Right atrium auricular region (tissue), 2 donors: ENCODE data around the gene SMG6. TPM values are rescaled to one million over a fixed set of nuclear protein-coding genes. Genes with fewer than 3 reads are reported as not detected.

Experiments
- DNase-seq: peaks from one replicate; pipeline ENCODE4 v3.0.0-alpha.2; 2019; ENCODE audit warnings: low spot score
- H3K27ac ChIP-seq, 2 donors: fragments of 200-600 bp; sonication (generic); 1 replicate in 1 of 2; 2 replicates in 1 of 2; pipeline ENCODE4 v1.5.1; 2016 to 2019
- H3K27me3 ChIP-seq, 2 donors: fragments of 200-600 bp; sonication (generic); one replicate each; pipeline versions ENCODE4 v1.5.1 to v1.6.0; 2017 to 2019
- H3K36me3 ChIP-seq: fragments of 200-600 bp; sonication (generic); one replicate; pipeline ENCODE4 v1.5.1; 2016
- H3K4me1 ChIP-seq, 2 donors: fragments of 200-600 bp; sonication (generic); one replicate each; pipeline versions ENCODE4 v1.5.1 to v1.6.0; 2017 to 2019
- H3K4me3 ChIP-seq, 2 donors: fragments of 200-600 bp; sonication (generic); 1 replicate in 1 of 2; 2 replicates in 1 of 2; pipeline ENCODE4 v1.5.1; 2017 to 2019; ENCODE audit warnings: mild to moderate bottlenecking in 1 of 2, moderate library complexity in 1 of 2
- H3K9me3 ChIP-seq, 2 donors: fragments of 200-600 bp; sonication (generic); one replicate each; pipeline ENCODE4 v1.5.1; 2019
- total RNA-seq, 2 donors: library from RNA; depleted of rRNA; stranded (reverse); fragments of >200 nt; gene quantifications; one replicate each; pipeline ENCODE4 v1.1.0, GENCODE V29; 2016
- TF ChIP-seq, protein P1 (sequence below), 2 donors: fragments of 200-600 bp; sonication (generic); IDR thresholded peaks; one replicate each; pipeline ENCODE4 v1.5.1; 2019; ENCODE audit warnings: antibody characterized with exemption in 2 of 2

SMG6 gene
- total RNA-seq, 2 donors from 2014 or later, result 18.2 to 29.3 TPM

GRCh38 chr17:2076087-2076984 lies 227.2 kb downstream of the SMG6 start:
- TF ChIP-seq, protein P1, sequence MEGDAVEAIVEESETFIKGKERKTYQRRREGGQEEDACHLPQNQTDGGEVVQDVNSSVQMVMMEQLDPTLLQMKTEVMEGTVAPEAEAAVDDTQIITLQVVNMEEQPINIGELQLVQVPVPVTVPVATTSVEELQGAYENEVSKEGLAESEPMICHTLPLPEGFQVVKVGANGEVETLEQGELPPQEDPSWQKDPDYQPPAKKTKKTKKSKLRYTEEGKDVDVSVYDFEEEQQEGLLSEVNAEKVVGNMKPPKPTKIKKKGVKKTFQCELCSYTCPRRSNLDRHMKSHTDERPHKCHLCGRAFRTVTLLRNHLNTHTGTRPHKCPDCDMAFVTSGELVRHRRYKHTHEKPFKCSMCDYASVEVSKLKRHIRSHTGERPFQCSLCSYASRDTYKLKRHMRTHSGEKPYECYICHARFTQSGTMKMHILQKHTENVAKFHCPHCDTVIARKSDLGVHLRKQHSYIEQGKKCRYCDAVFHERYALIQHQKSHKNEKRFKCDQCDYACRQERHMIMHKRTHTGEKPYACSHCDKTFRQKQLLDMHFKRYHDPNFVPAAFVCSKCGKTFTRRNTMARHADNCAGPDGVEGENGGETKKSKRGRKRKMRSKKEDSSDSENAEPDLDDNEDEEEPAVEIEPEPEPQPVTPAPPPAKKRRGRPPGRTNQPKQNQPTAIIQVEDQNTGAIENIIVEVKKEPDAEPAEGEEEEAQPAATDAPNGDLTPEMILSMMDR (IDR thresholded peaks at IDR 0.05), result no peak
- peak overlapping the region; percentile 49 to 69 for H3K27ac ChIP-seq
- peaks cover 23% of the 10 kb centered on the region for H3K36me3 ChIP-seq
- no peak for DNase-seq
- H3K4me1 ChIP-seq, result peaks cover 0 to 52% of the 10 kb centered on the region in 2 donors
- no peak overlapping the region for H3K4me3 ChIP-seq
- H3K27me3 ChIP-seq, result no peaks in the 10 kb centered on the region
- H3K9me3 ChIP-seq, result no peaks in the 10 kb centered on the region

DNA sequence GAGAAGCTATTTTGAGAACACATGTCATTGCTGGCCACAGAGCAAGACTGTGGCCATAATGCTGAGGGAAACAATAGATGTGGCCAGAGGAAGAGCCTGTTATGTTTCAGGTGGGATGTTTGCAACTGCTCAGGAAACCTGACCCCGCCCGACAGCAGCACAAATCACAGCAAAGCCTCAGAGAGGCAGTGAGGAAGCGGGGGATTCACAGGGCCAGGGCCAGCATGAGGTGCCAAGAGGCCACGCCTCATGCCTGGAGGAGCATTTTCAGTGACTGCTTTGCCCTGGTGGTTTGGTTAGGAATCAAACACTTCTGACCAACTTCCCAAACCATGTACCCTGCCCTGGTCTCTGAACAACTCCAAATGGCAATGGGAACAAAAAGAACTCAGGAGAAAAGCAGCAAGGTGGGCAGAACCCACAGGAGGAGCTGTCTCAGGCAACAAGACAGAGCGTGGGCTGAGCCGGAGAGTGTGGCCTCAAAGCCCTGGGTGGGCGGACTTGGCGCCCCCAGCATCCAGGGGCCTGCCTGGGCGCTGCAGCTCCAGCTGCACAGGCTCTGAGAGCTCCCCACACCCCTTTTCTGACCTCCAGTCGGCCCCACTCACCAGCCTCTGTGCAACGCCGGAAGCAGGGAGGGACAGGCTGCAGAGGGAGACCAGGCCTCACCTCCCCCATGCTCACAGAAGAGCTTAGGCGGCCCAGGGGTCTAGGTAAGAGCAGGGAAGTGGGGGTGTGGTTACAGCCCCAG lies 228.1 kb downstream of the SMG6 start:
- Histone ChIP-seq H3K36me3 (peaks cover 15% of the 10 kb centered on the region), H3K9me3 (no peaks in the 10 kb centered on the region), H3K4me3 (no peak overlapping the region), H3K27me3 (no peaks in the 10 kb centered on the region), H3K27ac (peak overlapping the region; percentile 49 to 69), H3K4me1 (peaks cover 0 to 60% of the 10 kb centered on the region in 2 donors)
- TF ChIP-seq, protein P1 (IDR thresholded peaks at IDR 0.05), result no peak
- DNase-seq, result no peak

DNA sequence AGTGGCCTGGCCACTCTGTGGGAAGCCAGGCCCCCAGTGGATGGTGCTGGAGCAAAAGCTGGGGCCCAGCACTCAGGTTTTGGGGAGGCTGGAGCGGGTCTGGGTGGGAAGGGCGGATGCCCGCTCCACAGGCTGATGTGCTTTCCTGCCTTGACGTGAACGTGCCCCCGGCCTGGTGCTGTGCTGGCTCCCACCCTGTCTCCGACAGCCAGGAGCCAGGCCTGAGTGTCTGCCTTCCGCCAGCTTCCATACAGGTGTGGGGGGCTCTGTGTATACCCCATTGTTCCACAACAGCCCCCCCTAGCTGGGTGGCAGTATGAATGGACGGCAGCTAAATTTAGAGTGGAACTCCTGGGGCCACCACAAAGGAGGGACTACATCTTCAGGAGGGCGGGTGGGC lies 228.7 kb downstream of the SMG6 start:
- Histone ChIP-seq H3K27ac (peak overlapping the region; percentile 49 to 69), H3K9me3 (no peaks in the 10 kb centered on the region), H3K36me3 (peaks cover 9% of the 10 kb centered on the region), H3K4me1 (peaks cover 0 to 62% of the 10 kb centered on the region in 2 donors), H3K27me3 (no peaks in the 10 kb centered on the region), H3K4me3 (no peak overlapping the region)
- TF ChIP-seq, protein P1 (IDR thresholded peaks at IDR 0.05), result no peak
- no peak for DNase-seq

- no peak for DNase-seq
- Histone ChIP-seq H3K36me3 (peaks cover 7% of the 10 kb centered on the region), H3K9me3 (no peaks in the 10 kb centered on the region), H3K4me1 (peaks cover 0 to 80% of the 10 kb centered on the region in 2 donors), H3K27me3 (no peaks in the 10 kb centered on the region), H3K27ac (peak overlapping the region; percentile 69 to 79), H3K4me3 (no peak overlapping the region)
- TF ChIP-seq, protein P1 (IDR thresholded peaks at IDR 0.05), result no peak
These were observed 231.9 kb downstream of the SMG6 start for GRCh38 chr17:2071455-2072281.

DNA sequence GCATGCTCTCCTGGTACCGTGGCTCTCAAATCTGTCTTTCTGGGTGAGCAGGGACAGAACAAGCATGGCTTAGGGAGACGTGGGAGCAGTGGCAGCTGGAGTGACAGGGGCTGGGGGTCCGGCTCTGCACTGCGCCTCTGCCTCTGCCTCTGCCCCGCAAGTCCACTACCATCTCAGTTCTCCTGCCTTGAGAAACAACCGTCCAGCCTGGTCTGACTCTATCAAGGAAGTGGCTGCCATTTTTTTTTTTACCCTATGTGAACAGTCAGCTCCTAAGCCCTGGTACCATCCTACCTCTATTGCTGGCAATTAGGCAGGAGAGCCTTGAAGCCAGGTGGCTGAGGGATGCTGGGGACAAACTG lies 232.6 kb downstream of the SMG6 start:
- Histone ChIP-seq H3K4me1 (peaks cover 0 to 80% of the 10 kb centered on the region in 2 donors), H3K27ac (peak overlapping the region; percentile 69 to 79), H3K27me3 (no peaks in the 10 kb centered on the region), H3K36me3 (peaks cover 7% of the 10 kb centered on the region), H3K4me3 (no peak overlapping the region), H3K9me3 (no peaks in the 10 kb centered on the region)
- TF ChIP-seq, protein P1 (IDR thresholded peaks at IDR 0.05), result no peak
- no peak for DNase-seq
